Type B pancreatic cell (in vitro differentiated cells): ENCODE data around the gene UNC79. TPM values are rescaled to one million over a fixed set of nuclear protein-coding genes. Genes with fewer than 3 reads are reported as not detected.

Experiments
- DNase-seq: peaks from one replicate; pipeline ENCODE4 v3.0.0; 2021; ENCODE audit warnings: mixed read lengths; ENCODE audit not compliant: unreplicated experiment; ENCODE audit errors: extremely low spot score
- H3K27ac Mint-ChIP-seq: 2 replicates; pipeline ENCODE4 v1.8.0; 2021; ENCODE audit warnings: mild to moderate bottlenecking, mixed read lengths
- H3K27me3 Mint-ChIP-seq: 2 replicates; pipeline ENCODE4 v1.8.0; 2021; ENCODE audit warnings: mixed read lengths
- H3K36me3 Mint-ChIP-seq: 2 replicates; pipeline ENCODE4 v1.8.0; 2021; ENCODE audit warnings: mixed read lengths
- H3K4me1 Mint-ChIP-seq: one replicate; pipeline ENCODE4 v1.8.0; 2021; ENCODE audit warnings: mixed read lengths; ENCODE audit not compliant: unreplicated experiment
- H3K4me3 Mint-ChIP-seq: 2 replicates; pipeline ENCODE4 v1.8.0; 2021; ENCODE audit warnings: mild to moderate bottlenecking, mixed read lengths
- H3K9me3 Mint-ChIP-seq: 2 replicates; pipeline ENCODE4 v1.8.0; 2021; ENCODE audit warnings: mixed read lengths
- total RNA-seq: library from RNA; stranded (reverse); gene quantifications from 2 replicates; pipeline ENCODE4 v1.2.1, GENCODE V29; 2021; ENCODE audit warnings: low replicate concordance
- TF ChIP-seq, protein P1 (sequence below): fragments of 200-600 bp; sonication (generic); conservative IDR thresholded peaks from 2 replicates; pipeline ENCODE4 v1.5.0; 2021; ENCODE audit warnings: antibody characterized with exemption, mild to moderate bottlenecking

UNC79 gene
- total RNA-seq, 1 donor from 2014 or later, result 2.1 TPM

DNA sequence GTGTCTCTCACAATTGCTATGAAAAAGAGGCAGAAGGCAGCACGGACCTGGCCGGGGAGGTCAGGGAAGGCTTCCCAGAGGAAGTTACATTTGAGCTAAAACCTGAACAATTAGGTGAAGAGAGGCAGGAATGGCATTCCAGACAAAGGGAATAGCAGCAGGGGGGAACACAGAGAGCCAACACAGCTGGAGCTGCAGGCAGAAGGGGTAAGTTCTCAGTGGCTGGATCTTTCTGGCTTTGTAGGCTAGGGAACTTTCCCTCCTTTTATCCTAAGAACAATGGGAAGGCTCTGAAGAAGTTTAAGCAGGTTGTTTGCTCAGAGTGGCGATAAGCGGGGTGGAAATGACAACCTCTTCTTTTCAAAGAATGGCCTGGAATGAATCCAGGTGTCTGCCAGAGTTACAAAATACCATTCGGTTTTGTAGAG lies 257.5 kb downstream of the UNC79 start:
- Mint-ChIP-seq H3K4me1 (peaks cover 12% of the 10 kb centered on the region), H3K36me3 (no peaks in the 10 kb centered on the region), H3K27ac (no peak overlapping the region), H3K4me3 (no peak overlapping the region), H3K9me3 (no peaks in the 10 kb centered on the region), H3K27me3 (peaks cover 43% of the 10 kb centered on the region)
- DNase-seq, result no peak
- TF ChIP-seq, protein P1, sequence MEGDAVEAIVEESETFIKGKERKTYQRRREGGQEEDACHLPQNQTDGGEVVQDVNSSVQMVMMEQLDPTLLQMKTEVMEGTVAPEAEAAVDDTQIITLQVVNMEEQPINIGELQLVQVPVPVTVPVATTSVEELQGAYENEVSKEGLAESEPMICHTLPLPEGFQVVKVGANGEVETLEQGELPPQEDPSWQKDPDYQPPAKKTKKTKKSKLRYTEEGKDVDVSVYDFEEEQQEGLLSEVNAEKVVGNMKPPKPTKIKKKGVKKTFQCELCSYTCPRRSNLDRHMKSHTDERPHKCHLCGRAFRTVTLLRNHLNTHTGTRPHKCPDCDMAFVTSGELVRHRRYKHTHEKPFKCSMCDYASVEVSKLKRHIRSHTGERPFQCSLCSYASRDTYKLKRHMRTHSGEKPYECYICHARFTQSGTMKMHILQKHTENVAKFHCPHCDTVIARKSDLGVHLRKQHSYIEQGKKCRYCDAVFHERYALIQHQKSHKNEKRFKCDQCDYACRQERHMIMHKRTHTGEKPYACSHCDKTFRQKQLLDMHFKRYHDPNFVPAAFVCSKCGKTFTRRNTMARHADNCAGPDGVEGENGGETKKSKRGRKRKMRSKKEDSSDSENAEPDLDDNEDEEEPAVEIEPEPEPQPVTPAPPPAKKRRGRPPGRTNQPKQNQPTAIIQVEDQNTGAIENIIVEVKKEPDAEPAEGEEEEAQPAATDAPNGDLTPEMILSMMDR, result no peak

DNA sequence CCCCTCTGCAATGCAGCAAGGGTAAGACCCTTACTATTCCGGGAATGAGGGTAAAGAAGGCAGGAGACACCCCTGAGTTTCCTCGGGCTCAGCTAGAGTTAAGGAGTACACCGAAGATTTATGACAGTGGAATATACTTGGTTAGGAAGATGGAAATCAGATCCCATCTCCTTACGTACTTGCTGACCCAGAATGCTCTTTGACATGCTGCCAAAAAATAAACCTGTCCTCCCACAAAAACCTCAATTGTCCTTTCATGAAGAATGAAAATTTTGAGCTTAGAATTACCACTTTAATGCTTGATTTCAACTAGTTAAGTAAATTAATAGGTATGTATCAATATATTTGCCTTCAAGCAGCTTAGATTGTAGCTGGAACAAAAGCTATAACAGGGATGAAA lies 258.1 kb downstream of the UNC79 start:
- no peak for DNase-seq
- H3K4me1 Mint-ChIP-seq, result peaks cover 12% of the 10 kb centered on the region
- no peak overlapping the region for H3K27ac Mint-ChIP-seq
- no peaks in the 10 kb centered on the region for H3K36me3 Mint-ChIP-seq
- no peaks in the 10 kb centered on the region for H3K9me3 Mint-ChIP-seq
- peaks cover 43% of the 10 kb centered on the region for H3K27me3 Mint-ChIP-seq
- TF ChIP-seq, protein P1, result no peak
- no peak overlapping the region for H3K4me3 Mint-ChIP-seq

DNA sequence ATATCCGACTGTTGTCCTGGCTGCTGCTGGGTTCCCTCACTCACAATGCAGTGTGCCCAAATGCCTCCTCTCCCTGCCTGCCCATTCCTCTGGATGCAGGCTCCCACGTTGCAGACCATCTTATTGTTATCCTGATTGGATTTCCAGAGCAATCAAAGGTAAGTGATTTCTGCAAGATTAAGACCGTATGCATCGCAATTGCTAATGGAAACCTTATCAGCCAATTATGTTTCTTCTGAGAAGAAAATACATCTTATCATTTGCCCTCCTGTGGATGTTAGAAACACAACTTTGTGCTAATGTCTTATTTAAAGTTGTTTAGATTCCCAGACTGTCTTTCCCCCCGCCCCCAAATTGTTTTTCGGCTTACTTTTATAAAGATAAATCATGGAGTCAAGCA lies 259.4 kb downstream of the UNC79 start:
- Mint-ChIP-seq H3K4me1 (peaks cover 12% of the 10 kb centered on the region), H3K27ac (no peak overlapping the region), H3K36me3 (no peaks in the 10 kb centered on the region), H3K9me3 (no peaks in the 10 kb centered on the region), H3K27me3 (peaks cover 46% of the 10 kb centered on the region), H3K4me3 (no peak overlapping the region)
- TF ChIP-seq, protein P1, result no peak
- no peak for DNase-seq

DNA sequence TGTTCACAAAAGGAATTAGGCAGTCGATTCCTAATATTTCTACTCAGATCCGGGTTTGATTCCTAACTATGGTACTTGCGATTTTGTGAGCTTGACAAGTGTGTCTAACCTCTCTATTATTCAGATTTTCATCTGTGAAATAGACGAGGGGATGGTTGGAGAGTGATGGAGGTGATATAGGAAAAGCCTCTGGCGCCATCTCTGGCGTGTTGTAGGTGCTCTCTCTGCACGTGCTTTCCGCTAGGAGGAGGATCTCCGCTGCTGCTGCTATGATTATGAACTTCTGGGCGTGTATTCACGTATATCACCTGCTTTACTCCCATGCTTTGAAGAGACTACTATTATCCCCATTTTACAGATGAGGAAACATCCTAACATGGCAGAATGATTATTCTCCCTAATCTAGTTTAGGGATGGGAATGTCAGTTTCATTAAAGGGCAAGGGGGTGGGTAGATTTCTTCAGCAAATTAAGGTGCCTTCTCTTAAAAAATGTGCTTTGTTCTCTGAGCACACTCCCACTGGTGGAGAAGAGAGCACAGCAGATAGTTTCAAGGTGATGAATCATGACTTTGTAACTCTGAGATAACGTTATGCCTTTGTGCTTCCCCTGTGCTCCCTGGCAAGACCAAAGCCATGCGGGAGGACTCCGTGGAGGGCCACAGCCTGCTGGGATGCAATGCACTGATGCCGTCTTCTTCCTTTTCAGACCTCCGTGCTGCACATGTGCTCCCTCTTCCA lies 260.5 kb downstream of the UNC79 start:
- Mint-ChIP-seq H3K27ac (no peak overlapping the region), H3K36me3 (no peaks in the 10 kb centered on the region), H3K4me1 (peaks cover 9% of the 10 kb centered on the region), H3K27me3 (peaks cover 42% of the 10 kb centered on the region), H3K4me3 (no peak overlapping the region), H3K9me3 (peaks cover 3% of the 10 kb centered on the region)
- TF ChIP-seq, protein P1, result no peak
- DNase-seq, result no peak

DNA sequence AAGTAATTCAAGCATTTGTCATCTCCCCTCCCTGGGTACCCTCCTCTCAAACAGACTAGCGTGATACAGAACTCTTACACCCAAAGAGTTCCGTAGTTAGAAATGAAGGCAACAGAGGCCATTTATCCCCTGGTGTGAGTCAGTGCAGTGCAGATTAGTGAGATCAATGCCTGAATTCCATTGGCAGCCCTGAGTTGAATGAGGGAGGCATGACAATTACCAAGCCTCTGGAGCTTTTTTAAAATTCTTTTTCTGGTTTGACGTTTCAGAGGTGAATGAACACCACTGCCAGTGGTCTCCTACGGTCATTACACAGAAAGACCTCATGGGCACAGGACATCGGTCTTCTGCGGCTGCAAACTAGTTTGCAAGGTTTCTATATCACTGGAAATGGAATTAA lies 263.2 kb downstream of the UNC79 start:
- no peak overlapping the region for H3K27ac Mint-ChIP-seq
- no peak for DNase-seq
- H3K4me3 Mint-ChIP-seq, result no peak overlapping the region
- TF ChIP-seq, protein P1, result no peak
- peaks cover 4% of the 10 kb centered on the region for H3K4me1 Mint-ChIP-seq
- H3K27me3 Mint-ChIP-seq, result peaks cover 19% of the 10 kb centered on the region
- peaks cover 3% of the 10 kb centered on the region for H3K9me3 Mint-ChIP-seq
- H3K36me3 Mint-ChIP-seq, result no peaks in the 10 kb centered on the region
